ENCODE data around the gene RNF152. TPM values are rescaled to one million over a fixed set of nuclear protein-coding genes. Genes with fewer than 3 reads are reported as not detected.
A peak's percentile ranks its signal among the peaks of the same experiment; 100 is the strongest.

The RNF152 gene
- total and polyA plus RNA-seq, 2 of the 4 experiments (the other 2 are of a cell fraction): 7.5 to 18.5 TPM

- no peak overlapping the region for H3K27ac ChIP-seq (ENCODE audit: insufficient read depth, low read length)
- intact Hi-C loops (cut with micrococcal nuclease) (no loop called here), in situ Hi-C loops (cut with MboI; ENCODE audit: low sequenced_read_pairs) (no loop called here), dilution Hi-C loops (cut with HindIII; ENCODE audit: low sequenced_read_pairs, unreplicated experiment) (no loop called here)
- peak overlapping the region; percentile 6; the same call in 1 of the 2 replicates for H3K23ac ChIP-seq (ENCODE audit: low read depth, low read length)
- H3K14ac ChIP-seq (replicated peaks; ENCODE audit: low read depth, low read length): no peak overlapping the region; the same call in 1 of the 2 replicates
- no peaks in the 10 kb centered on the region for H3K79me1 ChIP-seq (ENCODE audit: low read depth in 1 of 2, low read length in 2 of 2)
- no peak overlapping the region for H3K4me3 ChIP-seq (ENCODE audit: insufficient read depth, low read depth, low read length)
- no peak overlapping the region for H2AFZ ChIP-seq (replicated peaks; ENCODE audit: low read length, poor library complexity)
- ChIA-PET POLR2A (ENCODE audit: unreplicated experiment) (no interaction called here), CTCF (no interaction called here)
- H3K4me1 ChIP-seq (ENCODE audit: control insufficient read depth, insufficient read depth, low read length): peaks cover 2% of the 10 kb centered on the region; the same call in 1 of the 2 replicates
- no CpG with 5 or more reads among the region's 1 CpG for WGBS, 2 experiments (ENCODE audit: extremely low coverage in 2 of 2, insufficient read length in 1 of 2)
- no peaks in the 10 kb centered on the region for H3K36me3 ChIP-seq (ENCODE audit: control insufficient read depth, insufficient read depth, low read length)
- peak overlapping the region; percentile 35; the same call in 1 of the 2 replicates for H3K56ac ChIP-seq (ENCODE audit: extremely low read depth, insufficient read depth, low read length)
- no peak for DNase-seq
- peak overlapping the region; percentile 2; the same call in 1 of the 2 replicates for H2BK20ac ChIP-seq (ENCODE audit: low read depth, low read length)
- H4K5ac ChIP-seq (ENCODE audit: low read depth, low read length): no peak overlapping the region; the same call in 1 of the 2 replicates
- peak overlapping the region; percentile 64; the same call in 1 of the 2 replicates for H3K18ac ChIP-seq (ENCODE audit: low read depth, low read length)
- H3K4ac ChIP-seq (ENCODE audit: low read depth, low read length): no peak overlapping the region; the same call in 1 of the 2 replicates
- H3K4me2 ChIP-seq (ENCODE audit: low read depth, low read length): peak overlapping the region; percentile 64; the same call in 1 of the 2 replicates
- no peaks in the 10 kb centered on the region for H3K9me1 ChIP-seq (ENCODE audit: insufficient read depth, low read length)
- no peaks in the 10 kb centered on the region for H3K27me3 ChIP-seq (ENCODE audit: control insufficient read depth, insufficient read depth, low read length)
- H2AK9ac ChIP-seq (replicated peaks; ENCODE audit: low read depth, low read length, poor library complexity): no peak overlapping the region
- H2AK5ac ChIP-seq (ENCODE audit: low read depth, low read length): no peak overlapping the region
- peak overlapping the region; percentile 70; the same call in 1 of the 3 replicates for H2BK15ac ChIP-seq (ENCODE audit: low read depth, low read length)
- no peak overlapping the region; the same call in 1 of the 2 replicates for H2BK120ac ChIP-seq (ENCODE audit: low read depth, low read length)
- no peak overlapping the region for H2BK5ac ChIP-seq (ENCODE audit: low read depth, low read length, poor library complexity, severe bottlenecking)
- no peaks in the 10 kb centered on the region for H3K9me3 ChIP-seq (ENCODE audit: control insufficient read depth, insufficient read depth, low read length)
- no TSS peak for BruUV-seq (replicated peaks)
- H4K8ac ChIP-seq (ENCODE audit: low read depth in 2 of 2, low read length in 2 of 2): peak overlapping the region; percentile 65 to 68; a peak in 1 of 4 replicates
- H4K91ac ChIP-seq (ENCODE audit: insufficient read depth, low read depth, low read length): no peak overlapping the region; the same call in 1 of the 2 replicates
- TF ChIP-seq BHLHE40 (IDR thresholded peaks at IDR 0.05; ENCODE audit: low read depth, low read length) (no peak), NFE2L2 (IDR thresholded peaks at IDR 0.05; ENCODE audit: low read depth, low read length) (no peak), MXI1 (IDR thresholded peaks at IDR 0.05; ENCODE audit: borderline replicate concordance, low read depth, low read length) (no peak), CEBPB (IDR thresholded peaks at IDR 0.05; ENCODE audit: low read depth, low read length) (no peak), RAD21 (IDR thresholded peaks at IDR 0.05; ENCODE audit: low read length) (no peak), MAZ (IDR thresholded peaks at IDR 0.05; ENCODE audit: borderline replicate concordance, low read depth, low read length) (no peak), FOS (IDR thresholded peaks at IDR 0.05; ENCODE audit: low read depth, low read length) (no peak), ELK1 (IDR thresholded peaks at IDR 0.05; ENCODE audit: borderline replicate concordance, low read depth, low read length) (no peak), RFX5 (IDR thresholded peaks at IDR 0.05; ENCODE audit: low read depth, low read length) (no peak), USF2 (IDR thresholded peaks at IDR 0.05; ENCODE audit: low read depth, low read length) (no peak), CTCF (conservative IDR thresholded peaks at IDR 0.05; ENCODE audit: low read depth, low read length) (no peak), CHD1 (IDR thresholded peaks at IDR 0.05; ENCODE audit: low read depth, low read length) (no peak), MAFK (IDR thresholded peaks at IDR 0.05; ENCODE audit: low read depth, low read length) (no peak), POLR2A (IDR thresholded peaks at IDR 0.05; ENCODE audit: low read depth, low read length) (no peak), SMC3 (IDR thresholded peaks at IDR 0.05; ENCODE audit: low read depth, low read length) (no peak), RCOR1 (IDR thresholded peaks at IDR 0.05; ENCODE audit: insufficient replicate concordance, low read length) (no peak)
- H4K20me1 ChIP-seq (ENCODE audit: insufficient read depth, low read length): no peaks in the 10 kb centered on the region
- ATAC-seq (ENCODE audit: low read depth): no peak
- H3K9ac ChIP-seq (ENCODE audit: low read depth, low read length): no peak overlapping the region; the same call in 1 of the 2 replicates
Measured at GRCh38 chr18:61941948-61942471, 49.2 kb upstream of the RNF152 start.

Data from IMR-90 (cell line).